Suprapubic skin (tissue), 4 donors: ENCODE measurements around the gene TXLNB.
A peak's percentile ranks its signal among the peaks of the same experiment; 100 is the strongest.

Experiments
- CTCF ChIP-seq, 2 donors: fragments of 200-600 bp in 1 of 2; fragments of 450-650 bp in 1 of 2; sonication (generic) in 1 of 2; IDR thresholded peaks; one replicate each; pipeline ENCODE4 v1.5.1; 2016 to 2019; ENCODE audit warnings: antibody characterized with exemption in 2 of 2, mild to moderate bottlenecking in 1 of 2, moderate library complexity in 1 of 2
- EP300 ChIP-seq: sonication (generic); formaldehyde crosslinking; IDR thresholded peaks from one replicate; pipeline ENCODE4 v1.6.1; 2017; ENCODE audit warnings: antibody characterized with exemption
- POLR2A ChIP-seq, 2 donors: fragments of 450-650 bp; IDR thresholded peaks; one replicate each; pipeline ENCODE4 v1.6.1; 2017; ENCODE audit warnings: antibody characterized with exemption in 2 of 2, mild to moderate bottlenecking in 2 of 2, moderate library complexity in 2 of 2
- POLR2AphosphoS5 ChIP-seq, 3 donors: sonication (generic); formaldehyde crosslinking; IDR thresholded peaks; one replicate each; pipeline ENCODE4 v1.6.1; 2017; ENCODE audit warnings: antibody characterized with exemption in 3 of 3

GRCh38 chr6:139338795-139339194 lies 47.0 kb upstream of the TXLNB start:
- TF ChIP-seq CTCF (IDR thresholded peaks at IDR 0.05) (no peak), POLR2A (IDR thresholded peaks at IDR 0.05) (no peak), EP300 (no peak), POLR2AphosphoS5 (IDR thresholded peaks at IDR 0.05) (peak in 2 of 3 donors; percentile 47 to 71)
